SK-N-MC (cell line): Measurements from ENCODE around the gene ZMYM3.

Experiments used
- EZH2 ChIP-seq: fragments of 200-600 bp; sonication (generic); IDR thresholded peaks from one replicate; pipeline ENCODE4 v1.6.1; 2017; ENCODE audit warnings: antibody characterized with exemption
- FOXP2 ChIP-seq: optimal IDR thresholded peaks from 2 replicates; pipeline ENCODE3; 2011; ENCODE audit warnings: mild to moderate bottlenecking, moderate library complexity; ENCODE audit not compliant: insufficient read depth; ENCODE audit errors: extremely low read length, control extremely low read depth
- POLR2AphosphoS5 ChIP-seq: IDR thresholded peaks from 2 replicates; pipeline ENCODE4 v1.6.1; 2012; ENCODE audit warnings: mild to moderate bottlenecking, low read depth, low read length, borderline replicate concordance

- TF ChIP-seq EZH2 (no peak), POLR2AphosphoS5 (no peak), FOXP2 (no peak)
These were observed 12.6 kb downstream of the ZMYM3 start for GRCh38 chrX:71241301-71241700.
